DMS53 treated with DMSO at 0.1 percent for 48 hours (cell line): ENCODE results near the gene ZC3H12C.
"Not testable (repeated sequence)": the region's sequence is repeated elsewhere in the genome, so short reads cannot be mapped to it uniquely, and the experiment has no call there.

Source experiments
- DNase-seq: peaks from one replicate; lab custom pipeline; 2025; ENCODE audit not compliant: unreplicated experiment; lab: John Stamatoyannopoulos, UW

ZC3H12C gene

GRCh38 chr11:110092515-110093406 is at the start of gene ZC3H12C:
TSS of gene ZC3H12C (plus strand) at chr11:110093392. CDS start at chr11:110093412, 20 bp downstream.
- peak; percentile 70 for DNase-seq

- DNase-seq = no peak
Observed at GRCh38 chr11:110044226-110044968, 48.8 kb upstream of the ZC3H12C start.

- no peak for DNase-seq
Observed at GRCh38 chr11:110046775-110047380, 46.3 kb upstream of the ZC3H12C start.

- no peak for DNase-seq
Observed at GRCh38 chr11:110049501-110050200, 43.5 kb upstream of the ZC3H12C start.

- DNase-seq = no peak
Observed at GRCh38 chr11:110050201-110050506, 43.0 kb upstream of the ZC3H12C start.

GRCh38 chr11:110053848-110054414 is 39.3 kb upstream of the ZC3H12C start:
- no peak for DNase-seq

- DNase-seq = no peak
Observed at GRCh38 chr11:110056956-110057355, 36.2 kb upstream of the ZC3H12C start.

GRCh38 chr11:110059706-110060463 is 33.3 kb upstream of the ZC3H12C start:
- DNase-seq = no peak

GRCh38 chr11:110061296-110061695 is 31.9 kb upstream of the ZC3H12C start:
- no peak for DNase-seq

GRCh38 chr11:110062247-110062646 is 30.9 kb upstream of the ZC3H12C start:
- DNase-seq = no peak

GRCh38 chr11:110065189-110065588 is 28.0 kb upstream of the ZC3H12C start:
- no peak for DNase-seq

- DNase-seq = not testable (repeated sequence)
Observed at GRCh38 chr11:110068001-110068400, 25.2 kb upstream of the ZC3H12C start.

- no peak for DNase-seq
Observed at GRCh38 chr11:110069158-110069737, 23.9 kb upstream of the ZC3H12C start.

- no peak for DNase-seq
Observed at GRCh38 chr11:110070176-110070575, 23.0 kb upstream of the ZC3H12C start.

- no peak for DNase-seq
Observed at GRCh38 chr11:110071197-110071596, 22.0 kb upstream of the ZC3H12C start.

- no peak for DNase-seq
Observed at GRCh38 chr11:110072930-110073329, 20.3 kb upstream of the ZC3H12C start.

- no peak for DNase-seq
Observed at GRCh38 chr11:110074499-110074898, 18.7 kb upstream of the ZC3H12C start.

- no peak for DNase-seq
Observed at GRCh38 chr11:110075105-110075846, 17.9 kb upstream of the ZC3H12C start.

GRCh38 chr11:110075847-110076208 is 17.4 kb upstream of the ZC3H12C start:
- DNase-seq = no peak
